WTC11 (cell line): ENCODE results near the gene SND1. TPM values are rescaled to one million over a fixed set of nuclear protein-coding genes. Genes with fewer than 3 reads are reported as not detected.

Experiments used
- ATAC-seq: fragments of 200-7000 bp; cut with Tn5 transposase; 2 replicates; pipeline ENCODE4 v1.10.0; 2021; ENCODE audit warnings: mild to moderate bottlenecking, moderate library complexity
- CTCF ChIA-PET: fragments of 300-600 bp; sonication (Branson Sonifier 250); formaldehyde crosslinking; loops from one replicate; lab custom pipeline; 2021; ENCODE audit warnings: antibody characterized with exemption; lab: Charles Lee
- POLR2A ChIA-PET: fragments of 350-600 bp; sonication (Branson Sonifier 250); formaldehyde crosslinking; loops from one replicate; lab custom pipeline; 2021; ENCODE audit warnings: antibody characterized with exemption; lab: Charles Lee
- DNase-seq: peaks from one replicate; pipeline ENCODE4 v3.0.0; 2021; ENCODE audit warnings: low spot score
- H3K27ac Mint-ChIP-seq: 2 replicates; pipeline ENCODE4 v1.8.0; 2021; ENCODE audit warnings: mixed read lengths
- H3K27me3 Mint-ChIP-seq: 2 replicates; pipeline ENCODE4 v1.8.0; 2021; ENCODE audit warnings: low read depth, mild to moderate bottlenecking, moderate library complexity, mixed read lengths
- H3K36me3 Mint-ChIP-seq: 2 replicates; pipeline ENCODE4 v1.8.0; 2021; ENCODE audit warnings: mixed read lengths
- H3K4me1 Mint-ChIP-seq: 2 replicates; pipeline ENCODE4 v1.8.0; 2022; ENCODE audit warnings: mixed read lengths
- H3K4me3 Mint-ChIP-seq: 2 replicates; pipeline ENCODE4 v1.8.0; 2021; ENCODE audit warnings: mild to moderate bottlenecking, moderate library complexity, mixed read lengths
- H3K9me3 Mint-ChIP-seq: 2 replicates; pipeline ENCODE4 v1.8.0; 2021; ENCODE audit warnings: mixed read lengths
- ARID4B ChIP-seq: sonication (generic); formaldehyde crosslinking; IDR thresholded peaks from 2 replicates; pipeline ENCODE4 v1.8.0; 2023; ENCODE audit warnings: missing genetic modification reagents, mild to moderate bottlenecking, borderline replicate concordance
- ATF6 ChIP-seq: sonication (generic); formaldehyde crosslinking; IDR thresholded peaks from 2 replicates; pipeline ENCODE4 v1.8.1; 2023; ENCODE audit warnings: mild to moderate bottlenecking, missing genetic modification reagents
- CREM ChIP-seq: sonication (generic); formaldehyde crosslinking; IDR thresholded peaks from 2 replicates; pipeline ENCODE4 v1.8.1; 2022; ENCODE audit warnings: mild to moderate bottlenecking, missing genetic modification reagents, moderate library complexity
- E2F5 ChIP-seq: sonication (generic); formaldehyde crosslinking; IDR thresholded peaks from 2 replicates; pipeline ENCODE4 v1.8.1; 2022; ENCODE audit warnings: mild to moderate bottlenecking, moderate library complexity, missing genetic modification reagents
- ESRRA ChIP-seq: sonication (generic); formaldehyde crosslinking; IDR thresholded peaks from 2 replicates; pipeline ENCODE4 v1.8.1; 2022; ENCODE audit warnings: mild to moderate bottlenecking, missing genetic modification reagents, borderline replicate concordance
- ETV6 ChIP-seq: sonication (generic); formaldehyde crosslinking; IDR thresholded peaks from 2 replicates; pipeline ENCODE4 v1.8.1; 2022; ENCODE audit warnings: mild to moderate bottlenecking, missing genetic modification reagents
- FOXP1 ChIP-seq: sonication (generic); formaldehyde crosslinking; IDR thresholded peaks from 2 replicates; pipeline ENCODE4 v1.8.0; 2022; ENCODE audit warnings: missing genetic modification reagents, mild to moderate bottlenecking, moderate library complexity, borderline replicate concordance
- HMGA2 ChIP-seq: fragments of 250-450 bp; sonication (Bioruptor Pico); IDR thresholded peaks from 2 replicates; pipeline ENCODE4 v1.4.0; 2021; ENCODE audit warnings: mild to moderate bottlenecking, moderate library complexity
- JUN ChIP-seq: sonication (generic); formaldehyde crosslinking; IDR thresholded peaks from 2 replicates; pipeline ENCODE4 v1.8.0; 2023; ENCODE audit warnings: mild to moderate bottlenecking, missing genetic modification reagents
- MLX ChIP-seq: sonication (generic); formaldehyde crosslinking; IDR thresholded peaks from 2 replicates; pipeline ENCODE4 v1.8.1; 2023; ENCODE audit warnings: mild to moderate bottlenecking, missing genetic modification reagents, moderate library complexity
- NFE2L1 ChIP-seq: sonication (generic); formaldehyde crosslinking; IDR thresholded peaks from 2 replicates; pipeline ENCODE4 v1.8.1; 2023; ENCODE audit warnings: missing genetic modification reagents
- PRDM15 ChIP-seq: sonication (generic); formaldehyde crosslinking; IDR thresholded peaks from 2 replicates; pipeline ENCODE4 v1.8.0; 2022; ENCODE audit warnings: missing genetic modification reagents
- PRRX2 ChIP-seq: fragments of 250-450 bp; sonication (Bioruptor Pico); IDR thresholded peaks from 2 replicates; pipeline ENCODE4 v1.8.0; 2021; ENCODE audit warnings: mild to moderate bottlenecking
- SMAD4 ChIP-seq: sonication (generic); formaldehyde crosslinking; IDR thresholded peaks from 2 replicates; pipeline ENCODE4 v1.8.0; 2022; ENCODE audit warnings: mild to moderate bottlenecking, missing genetic modification reagents
- SP1 ChIP-seq: sonication (generic); formaldehyde crosslinking; conservative IDR thresholded peaks from 2 replicates; pipeline ENCODE4 v1.8.1; 2022; ENCODE audit warnings: missing genetic modification reagents
- TEAD4 ChIP-seq: sonication (generic); formaldehyde crosslinking; IDR thresholded peaks from 2 replicates; pipeline ENCODE4 v1.8.0; 2022; ENCODE audit warnings: mild to moderate bottlenecking, missing genetic modification reagents
- ZBTB43 ChIP-seq: sonication (generic); formaldehyde crosslinking; IDR thresholded peaks from 2 replicates; pipeline ENCODE4 v1.8.1; 2023; ENCODE audit warnings: mild to moderate bottlenecking, missing genetic modification reagents
- ZMAT4 ChIP-seq: fragments of 250-450 bp; sonication (Bioruptor Pico); IDR thresholded peaks from 2 replicates; pipeline ENCODE4 v1.9.0; 2021; ENCODE audit warnings: mild to moderate bottlenecking
- ZNF121 ChIP-seq: sonication (generic); formaldehyde crosslinking; IDR thresholded peaks from 2 replicates; pipeline ENCODE4 v1.8.0; 2023; ENCODE audit warnings: missing genetic modification reagents
- ZNF232 ChIP-seq: sonication (generic); formaldehyde crosslinking; IDR thresholded peaks from 2 replicates; pipeline ENCODE4 v1.8.0; 2022; ENCODE audit warnings: mild to moderate bottlenecking, missing genetic modification reagents
- ZNF281 ChIP-seq: sonication (generic); formaldehyde crosslinking; IDR thresholded peaks from 2 replicates; pipeline ENCODE4 v1.8.0; 2023; ENCODE audit warnings: mild to moderate bottlenecking, missing genetic modification reagents
- total RNA-seq: library from RNA; stranded (reverse); gene quantifications from 3 replicates; pipeline ENCODE4 v1.2.3, GENCODE V29; 2021

The SND1 gene
- total RNA-seq, 1 experiment from 2014 or later = 261 TPM

- TF ChIP-seq ZBTB43 (CRISPR knock-in tag) (no peak), TEAD4 (no peak), HMGA2 (CRISPR knock-in tag) (no peak), ATF6 (no peak), ESRRA (CRISPR knock-in tag) (no peak), ETV6 (CRISPR knock-in tag) (no peak)
These were observed 445.3 kb downstream of the SND1 start (continued) for GRCh38 chr7:128097211-128097731.

GRCh38 chr7:128098629-128099028, 446.6 kb downstream of the SND1 start:
- DNase-seq (no peak), ATAC-seq (no peak)
- Mint-ChIP-seq H3K9me3 (no peaks in the 10 kb centered on the region), H3K4me1 (peaks cover 12% of the 10 kb centered on the region; the same call in 1 of the 2 replicates), H3K4me3 (no peak overlapping the region), H3K27me3 (peaks cover 16% of the 10 kb centered on the region), H3K36me3 (peaks cover 6% of the 10 kb centered on the region; the same call in 1 of the 2 replicates), H3K27ac (peak overlapping the region; percentile 53; the same call in 1 of the 2 replicates)
- CTCF ChIA-PET = interaction anchor here (9.1 kb wide), 1 partner anchor 110 kb away, joined by 133 read pairs; no protein-coding TSS in a partner anchor
- POLR2A ChIA-PET = interaction anchor here (0.9 kb wide), 1 partner anchor 9 kb away, joined by 3 read pairs; no protein-coding TSS in a partner anchor
- no peak for TF ChIP-seq ZMAT4 (CRISPR knock-in tag)
- no peak for TF ChIP-seq PRDM15
- TF ChIP-seq PRRX2 = no peak
- no peak for TF ChIP-seq ARID4B (CRISPR knock-in tag)
- no peak for TF ChIP-seq SP1 (CRISPR knock-in tag)
- TF ChIP-seq ZNF232 (CRISPR knock-in tag) = no peak
- no peak for TF ChIP-seq ZNF281 (CRISPR knock-in tag)
- TF ChIP-seq JUN = no peak
- no peak for TF ChIP-seq CREM (CRISPR knock-in tag)
- no peak for TF ChIP-seq FOXP1 (CRISPR knock-in tag)
- TF ChIP-seq SMAD4 (CRISPR knock-in tag) = no peak
- TF ChIP-seq NFE2L1 (CRISPR knock-in tag) = no peak
- TF ChIP-seq ZNF121 (CRISPR knock-in tag) = no peak
- no peak for TF ChIP-seq MLX (CRISPR knock-in tag)
- TF ChIP-seq E2F5 (CRISPR knock-in tag) = no peak
